Measurements from ENCODE around the gene AUTS2. TPM values are rescaled to one million over a fixed set of nuclear protein-coding genes. Genes with fewer than 3 reads are reported as not detected.

The AUTS2 gene
- total RNA-seq, 1 experiment from 2014 or later, result 256 TPM

GRCh38 chr7:70684173-70684572, 1085.9 kb downstream of the AUTS2 start:
- Mint-ChIP-seq H3K9me3 (no peaks in the 10 kb centered on the region), H3K27me3 (ENCODE audit: low read depth) (peaks cover 82% of the 10 kb centered on the region), H3K4me3 (no peak overlapping the region), H3K36me3 (ENCODE audit: insufficient read depth in 1 of 3, low read depth in 3 of 3) (no peaks in the 10 kb centered on the region; a peak in 1 of 7 replicates), H3K4me1 (peaks cover 35 to 38% of the 10 kb centered on the region in 2 experiments), H3K27ac (no peak overlapping the region)
- H2BK15ac ChIP-seq (ENCODE audit: low read depth, low read length), result no peak overlapping the region
- 100% methylated on average over 2 of the region's 8 CpGs for WGBS (ENCODE audit: extremely low coverage, insufficient read length, low lambda C conversion rate)
- H2BK12ac ChIP-seq (ENCODE audit: insufficient read length, low read depth, low read length), result no peak overlapping the region
- no peak overlapping the region for H3K56ac ChIP-seq (ENCODE audit: insufficient read length, low read depth, low read length)
- DNase-seq, result no peak
- H2AFZ ChIP-seq (ENCODE audit: low read length), result no peak overlapping the region
- H3K9ac ChIP-seq (ENCODE audit: extremely low read depth, insufficient read length, low read length), result no peak overlapping the region
- H2BK5ac ChIP-seq (ENCODE audit: insufficient read length, low read length), result no peak overlapping the region
- H3K27me3 ChIP-seq (ENCODE audit: insufficient read depth, low read length), result peaks cover 18% of the 10 kb centered on the region; the same call in 1 of the 2 replicates
- peaks cover 2% of the 10 kb centered on the region for H3K23me2 ChIP-seq (ENCODE audit: insufficient read length, low read depth, low read length, poor library complexity, severe bottlenecking)
- peak overlapping the region; percentile 79 for H4K5ac ChIP-seq (ENCODE audit: insufficient read length, low read depth, low read length)
- no peak overlapping the region for H2AK5ac ChIP-seq (ENCODE audit: insufficient read length, low read length)
- H3K4me1 ChIP-seq (ENCODE audit: insufficient read depth, low read length), result peaks cover 8% of the 10 kb centered on the region; the same call in 1 of the 2 replicates
- TF ChIP-seq CTCF (conservative IDR thresholded peaks at IDR 0.05), result no peak
- H4K8ac ChIP-seq (replicated peaks; ENCODE audit: insufficient read length, low read depth, low read length), result no peak overlapping the region
- no peak overlapping the region for H2BK120ac ChIP-seq (ENCODE audit: low read depth, low read length, poor library complexity, severe bottlenecking)
- no peaks in the 10 kb centered on the region for H3K79me2 ChIP-seq (ENCODE audit: insufficient read depth, low read length)
- no peaks in the 10 kb centered on the region for H4K20me1 ChIP-seq (ENCODE audit: control insufficient read depth, insufficient read depth, insufficient read length)
- no peak overlapping the region for H4K91ac ChIP-seq (ENCODE audit: insufficient read length, low read depth, low read length)
- H3K27ac ChIP-seq (ENCODE audit: insufficient read length, low read depth, low read length), result no peak overlapping the region
- H2BK20ac ChIP-seq (ENCODE audit: low read depth, low read length, poor library complexity, severe bottlenecking), result no peak overlapping the region
- H3K4ac ChIP-seq (ENCODE audit: low read depth, low read length), result no peak overlapping the region
- H3T11ph ChIP-seq (ENCODE audit: low read length), result no peak overlapping the region
- H3K14ac ChIP-seq (ENCODE audit: insufficient read depth, low read length), result no peak overlapping the region; the same call in 1 of the 2 replicates
- no peak overlapping the region for H3K4me2 ChIP-seq (ENCODE audit: insufficient read depth, insufficient read length, low read length)
- no peaks in the 10 kb centered on the region for H3K79me1 ChIP-seq (ENCODE audit: insufficient read depth, low read depth, low read length, poor library complexity, severe bottlenecking)
- H3K18ac ChIP-seq (ENCODE audit: insufficient read length, low read depth, low read length), result no peak overlapping the region
- H3K23ac ChIP-seq (ENCODE audit: insufficient read length, low read depth, low read length), result no peak overlapping the region
- no peaks in the 10 kb centered on the region for H3K9me3 ChIP-seq (ENCODE audit: control insufficient read depth, low read depth, low read length)

Data from H9 (cell line).